HG03139 (cell line): ENCODE data around the gene LIPH.

Experiments
- ATAC-seq: cut with Tn5 transposase; IDR thresholded peaks from one replicate; pipeline ENCODE4 v1.9.1; 2021; ENCODE audit not compliant: unreplicated experiment

The LIPH gene

DNA sequence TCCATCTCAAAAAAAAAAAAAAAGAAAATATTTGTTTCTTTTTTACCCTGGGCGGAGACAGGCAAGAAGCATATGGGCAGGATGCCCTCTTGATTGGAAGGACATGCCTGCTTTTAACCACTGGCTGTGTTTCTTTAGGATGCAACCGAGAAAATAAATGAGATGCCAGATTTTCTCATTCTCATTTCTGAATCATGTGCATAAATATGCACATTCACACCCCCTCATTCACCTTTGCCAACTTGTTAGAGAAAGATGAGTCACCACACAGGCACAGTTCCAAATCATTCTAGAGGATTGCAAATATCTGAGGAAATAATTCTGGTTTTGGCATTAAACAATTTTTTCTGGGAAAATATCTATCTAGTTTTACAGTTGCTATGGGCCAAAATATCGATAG lies 3.3 kb downstream of the LIPH start:
- ATAC-seq: no peak

DNA sequence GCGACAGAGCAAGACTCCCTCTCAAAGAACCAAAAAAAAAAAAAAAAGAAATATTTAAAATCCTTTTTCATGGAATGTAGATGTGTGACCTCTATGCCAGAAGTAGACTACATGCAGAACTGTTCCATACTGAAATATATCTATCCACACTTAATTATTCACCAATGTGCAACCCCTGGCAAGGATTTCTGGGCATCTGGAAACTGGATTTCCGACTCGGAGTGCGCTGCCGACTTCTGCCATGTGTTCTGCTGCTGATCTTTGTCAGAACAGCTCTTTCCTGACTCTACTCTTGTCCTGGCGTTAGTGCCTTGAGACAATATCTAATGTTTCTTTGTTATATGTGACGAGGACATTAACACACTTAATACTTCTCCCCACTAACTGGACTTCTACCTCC lies 11.7 kb downstream of the LIPH start:
- no peak for ATAC-seq

DNA sequence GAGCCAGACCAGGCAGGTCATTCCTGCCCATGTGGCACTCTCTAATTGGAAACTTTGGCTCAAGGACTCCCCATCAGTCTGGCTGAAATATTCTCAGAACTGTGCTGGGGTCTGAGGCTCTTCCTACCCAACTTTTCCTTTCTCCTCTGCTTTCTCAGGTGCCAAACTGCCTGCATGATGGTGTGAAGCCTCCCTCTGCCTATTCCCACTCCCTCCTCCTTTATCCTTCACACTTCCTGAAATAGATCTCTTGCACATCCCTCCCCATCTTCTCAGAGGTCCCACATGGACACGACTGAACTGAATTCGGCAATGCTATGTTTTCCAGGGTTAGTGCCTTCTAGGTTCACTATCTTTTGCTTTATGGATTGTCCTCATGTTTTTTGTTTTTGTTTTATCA lies 12.5 kb downstream of the LIPH start:
- no peak for ATAC-seq

GRCh38 chr3:185537369-185537970 lies 14.9 kb downstream of the LIPH start:
- ATAC-seq: peak; percentile 98

- ATAC-seq: no peak
These were observed 17.9 kb downstream of the LIPH start for GRCh38 chr3:185534511-185534910.

DNA sequence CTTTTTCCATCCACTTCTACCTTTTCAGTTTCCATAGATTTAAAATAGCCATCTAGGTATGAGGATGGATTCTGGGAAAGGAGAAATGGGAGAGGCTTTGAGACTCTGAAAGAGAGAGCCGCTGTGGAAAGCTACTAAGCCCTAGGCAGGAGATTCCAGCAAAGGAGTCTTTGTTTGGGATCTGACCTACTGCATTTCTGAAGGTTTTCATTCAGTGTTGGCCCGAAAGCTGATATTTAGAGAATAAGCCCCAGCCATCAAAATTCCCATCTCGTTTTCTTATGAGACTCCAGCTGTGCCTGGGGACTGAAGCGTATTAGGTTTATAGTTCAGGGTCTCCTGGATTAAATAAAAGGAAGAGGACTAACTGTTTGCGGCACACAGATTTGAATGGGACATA lies 19.5 kb downstream of the LIPH start:
- no peak for ATAC-seq

GRCh38 chr3:185530856-185531255 lies 21.5 kb downstream of the LIPH start:
- ATAC-seq: no peak

GRCh38 chr3:185528532-185528931 lies 23.9 kb downstream of the LIPH start:
- ATAC-seq: no peak

GRCh38 chr3:185527364-185527763 lies 25.0 kb downstream of the LIPH start:
- no peak for ATAC-seq

GRCh38 chr3:185526349-185526951 lies 25.9 kb downstream of the LIPH start:
- ATAC-seq: no peak

GRCh38 chr3:185521349-185522138 lies 30.8 kb downstream of the LIPH start:
- ATAC-seq: no peak

GRCh38 chr3:185519021-185519420 lies 33.4 kb downstream of the LIPH start:
- no peak for ATAC-seq

GRCh38 chr3:185517387-185518130 lies 34.8 kb downstream of the LIPH start:
- ATAC-seq: no peak

DNA sequence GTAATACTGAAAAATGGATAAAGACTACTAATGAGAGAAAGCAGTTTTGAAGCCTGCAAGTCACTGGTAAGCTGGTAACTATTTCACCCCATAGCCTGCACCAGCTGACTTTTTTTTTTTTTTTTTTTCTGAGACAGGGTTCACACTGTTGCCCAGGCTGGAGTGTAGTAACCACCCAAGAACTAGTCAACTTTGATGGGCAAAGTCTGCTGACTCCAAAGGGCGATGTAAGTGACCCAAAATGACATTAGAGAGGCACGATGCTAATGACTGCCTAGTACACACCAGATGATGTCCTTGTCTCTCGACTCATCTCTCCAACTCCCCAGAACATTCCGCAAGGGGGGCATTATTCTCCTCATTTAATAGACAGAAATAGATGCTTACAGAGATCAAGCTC lies 40.7 kb downstream of the LIPH start:
- ATAC-seq: no peak

DNA sequence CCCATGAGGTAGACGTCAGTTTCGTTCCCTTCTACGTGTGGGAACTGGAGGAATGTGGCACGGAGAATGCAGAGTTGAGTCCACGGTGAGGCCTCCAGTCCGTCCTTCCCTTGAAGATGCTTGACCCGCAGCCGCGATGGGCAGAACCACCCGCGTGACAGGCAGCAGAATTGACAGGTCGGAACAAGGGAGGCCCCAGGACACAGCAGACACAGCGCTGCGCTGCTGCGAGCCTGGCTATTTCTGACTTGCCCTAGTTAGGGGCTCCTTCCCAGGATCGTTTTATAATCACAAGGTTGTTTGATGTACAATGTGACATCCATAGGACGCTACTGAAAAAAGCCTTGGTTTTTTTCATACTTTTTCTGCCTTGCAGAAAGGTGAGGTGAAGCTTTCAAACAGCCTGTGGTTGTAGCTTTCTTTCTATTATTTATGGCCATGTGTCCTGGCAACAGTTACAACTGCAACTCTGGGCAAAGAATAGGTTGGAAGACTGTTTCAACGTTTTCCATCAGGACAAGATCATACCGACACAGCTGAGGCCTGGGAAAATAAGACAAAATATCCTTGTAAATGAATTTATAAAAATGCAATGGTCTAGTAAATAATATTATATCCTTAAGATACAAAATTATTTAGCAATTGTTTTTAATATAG lies 43.9 kb downstream of the LIPH start:
- no peak for ATAC-seq

DNA sequence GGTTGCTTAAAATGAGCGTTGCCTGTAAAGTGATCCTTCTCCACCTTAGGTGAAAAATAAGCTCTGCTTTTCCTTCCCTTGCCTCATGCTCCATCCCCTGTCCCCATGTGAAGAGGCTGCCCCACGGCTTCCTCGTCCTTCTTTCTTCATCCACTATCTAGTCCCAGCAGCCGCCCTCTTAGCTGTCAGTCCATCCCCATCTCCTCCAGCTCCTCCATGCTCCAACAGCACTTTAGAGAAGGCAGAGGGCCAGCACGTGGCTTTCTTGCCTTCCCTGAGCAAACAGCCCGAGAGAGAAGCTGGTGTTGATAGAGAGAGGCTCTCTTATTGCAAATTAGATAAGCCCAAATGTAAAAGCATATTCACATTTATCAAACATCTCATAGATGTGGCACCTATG lies 44.5 kb downstream of the LIPH start:
- no peak for ATAC-seq

DNA sequence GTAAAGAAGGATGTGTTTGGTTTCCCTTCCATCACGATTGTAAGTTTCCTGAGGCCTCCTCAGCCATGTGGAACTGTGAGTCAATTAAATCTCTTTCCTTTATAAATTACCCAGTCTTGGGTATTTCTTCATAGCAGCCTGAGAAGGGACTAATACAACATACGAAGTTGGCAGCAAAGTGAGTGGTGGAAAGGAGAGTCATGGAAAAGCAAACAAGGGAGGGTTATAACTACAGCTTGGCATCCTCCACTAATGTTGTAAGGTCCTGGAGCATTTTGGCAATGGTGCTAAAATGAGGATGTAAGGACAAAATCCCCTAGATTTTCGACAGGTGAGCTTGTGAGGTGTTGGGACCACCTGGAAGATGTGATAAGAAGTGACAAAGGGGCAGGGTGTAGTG lies 47.8 kb downstream of the LIPH start:
- ATAC-seq: no peak

DNA sequence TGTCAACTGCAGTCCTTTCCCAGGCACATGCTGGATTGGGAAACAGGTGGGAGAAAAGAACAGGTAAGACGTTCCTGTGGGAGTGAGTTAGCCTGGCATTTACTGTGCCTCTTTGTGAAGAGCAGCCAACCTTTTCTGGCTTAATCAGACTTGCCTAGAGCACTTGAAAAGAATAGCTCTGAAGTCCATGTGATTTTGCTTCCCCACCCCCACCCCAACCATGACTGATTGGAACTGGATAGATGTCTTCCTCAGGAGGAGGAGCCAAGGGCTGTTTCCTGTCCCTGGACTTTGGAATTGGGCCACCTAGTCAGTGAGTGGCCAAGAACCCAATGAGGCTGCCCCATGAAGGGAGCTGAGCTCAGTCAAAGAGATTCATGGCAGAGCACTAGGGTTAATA lies 48.9 kb downstream of the LIPH start:
- no peak for ATAC-seq

GRCh38 chr3:185502987-185503386 lies 49.4 kb downstream of the LIPH start:
- ATAC-seq: no peak

GRCh38 chr3:185498503-185499396 lies 53.6 kb downstream of the LIPH start, which contains the start of gene TMEM41A:
TMEM41A (minus strand) TSS chr3:185499035; CDS start chr3:185498961, 74 bp downstream.
- ATAC-seq: peak; percentile 94
